Measurements from ENCODE around the gene LPCAT1.
"Not testable (repeated sequence)": the region's sequence is repeated elsewhere in the genome, so short reads cannot be mapped to it uniquely, and the experiment has no call there.

LPCAT1 gene

GRCh38 chr5:1515921-1516571 lies 7.7 kb downstream of the LPCAT1 start:
- Histone ChIP-seq H3K36me3 (ENCODE audit: control insufficient read depth, insufficient read depth, low read length, severe bottlenecking) (peaks cover 7% of the 10 kb centered on the region), H3K4me1 (ENCODE audit: control insufficient read depth, insufficient read depth, low read length) (peaks cover 13% of the 10 kb centered on the region), H3K9ac (ENCODE audit: low read length) (peak overlapping the region; percentile 45), H3K27me3 (replicated peaks; ENCODE audit: control insufficient read depth, insufficient read depth, low read length) (no peaks in the 10 kb centered on the region), H3K9me3 (ENCODE audit: control insufficient read depth, low read length) (no peaks in the 10 kb centered on the region), H3K4me3 (ENCODE audit: low read length) (no peak overlapping the region)
- DNase-seq (ENCODE audit: low read depth) = no peak

- H3K27me3 ChIP-seq (replicated peaks; ENCODE audit: control insufficient read depth, insufficient read depth, low read length) = no peaks in the 10 kb centered on the region
- no peak overlapping the region for H3K4me3 ChIP-seq (ENCODE audit: low read length)
- no peak overlapping the region for H3K9ac ChIP-seq (ENCODE audit: low read length)
- peaks cover 7% of the 10 kb centered on the region for H3K36me3 ChIP-seq (ENCODE audit: control insufficient read depth, insufficient read depth, low read length, severe bottlenecking)
- peaks cover 13% of the 10 kb centered on the region for H3K4me1 ChIP-seq (ENCODE audit: control insufficient read depth, insufficient read depth, low read length)
- no peak for DNase-seq (ENCODE audit: low read depth)
- no peaks in the 10 kb centered on the region for H3K9me3 ChIP-seq (ENCODE audit: control insufficient read depth, low read length)
Observed at GRCh38 chr5:1515311-1515920, 8.3 kb downstream of the LPCAT1 start.

- not testable (repeated sequence) for H3K4me3 ChIP-seq (ENCODE audit: low read length); H3K9ac ChIP-seq (ENCODE audit: low read length); H3K27me3 ChIP-seq (replicated peaks; ENCODE audit: control insufficient read depth, insufficient read depth, low read length); H3K36me3 ChIP-seq (ENCODE audit: control insufficient read depth, insufficient read depth, low read length, severe bottlenecking); H3K9me3 ChIP-seq (ENCODE audit: control insufficient read depth, low read length); DNase-seq (ENCODE audit: low read depth)
- peaks cover 13% of the 10 kb centered on the region for H3K4me1 ChIP-seq (ENCODE audit: control insufficient read depth, insufficient read depth, low read length)
Observed at GRCh38 chr5:1514819-1515310, 8.9 kb downstream of the LPCAT1 start.

- Histone ChIP-seq H3K36me3 (ENCODE audit: control insufficient read depth, insufficient read depth, low read length, severe bottlenecking) (peaks cover 11% of the 10 kb centered on the region), H3K9ac (ENCODE audit: low read length) (no peak overlapping the region), H3K9me3 (ENCODE audit: control insufficient read depth, low read length) (no peaks in the 10 kb centered on the region), H3K4me3 (ENCODE audit: low read length) (no peak overlapping the region), H3K27me3 (replicated peaks; ENCODE audit: control insufficient read depth, insufficient read depth, low read length) (no peaks in the 10 kb centered on the region), H3K4me1 (ENCODE audit: control insufficient read depth, insufficient read depth, low read length) (peaks cover 13% of the 10 kb centered on the region)
- DNase-seq (ENCODE audit: low read depth) = no peak
Observed at GRCh38 chr5:1514027-1514818, 9.5 kb downstream of the LPCAT1 start.

- Histone ChIP-seq H3K4me1 (ENCODE audit: control insufficient read depth, insufficient read depth, low read length) (peaks cover 13% of the 10 kb centered on the region), H3K9ac (ENCODE audit: low read length) (no peak overlapping the region), H3K9me3 (ENCODE audit: control insufficient read depth, low read length) (no peaks in the 10 kb centered on the region), H3K27me3 (replicated peaks; ENCODE audit: control insufficient read depth, insufficient read depth, low read length) (no peaks in the 10 kb centered on the region), H3K36me3 (ENCODE audit: control insufficient read depth, insufficient read depth, low read length, severe bottlenecking) (peaks cover 6% of the 10 kb centered on the region), H3K4me3 (ENCODE audit: low read length) (no peak overlapping the region)
- no peak for DNase-seq (ENCODE audit: low read depth)
Observed at GRCh38 chr5:1513326-1514026, 10.3 kb downstream of the LPCAT1 start.

- Histone ChIP-seq H3K4me1 (ENCODE audit: control insufficient read depth, insufficient read depth, low read length) (peaks cover 13% of the 10 kb centered on the region), H3K9me3 (ENCODE audit: control insufficient read depth, low read length) (no peaks in the 10 kb centered on the region), H3K27me3 (replicated peaks; ENCODE audit: control insufficient read depth, insufficient read depth, low read length) (no peaks in the 10 kb centered on the region), H3K36me3 (ENCODE audit: control insufficient read depth, insufficient read depth, low read length, severe bottlenecking) (peaks cover 6% of the 10 kb centered on the region), H3K9ac (ENCODE audit: low read length) (no peak overlapping the region), H3K4me3 (ENCODE audit: low read length) (no peak overlapping the region)
- no peak for DNase-seq (ENCODE audit: low read depth)
Observed at GRCh38 chr5:1512541-1513291, 11.0 kb downstream of the LPCAT1 start.

- DNase-seq (ENCODE audit: low read depth) = peak; percentile 42
- H3K27me3 ChIP-seq (replicated peaks; ENCODE audit: control insufficient read depth, insufficient read depth, low read length) = no peaks in the 10 kb centered on the region
- peaks cover 7% of the 10 kb centered on the region for H3K4me1 ChIP-seq (ENCODE audit: control insufficient read depth, insufficient read depth, low read length)
- peaks cover 6% of the 10 kb centered on the region for H3K36me3 ChIP-seq (ENCODE audit: control insufficient read depth, insufficient read depth, low read length, severe bottlenecking)
- H3K4me3 ChIP-seq (ENCODE audit: low read length) = no peak overlapping the region
- no peak overlapping the region for H3K9ac ChIP-seq (ENCODE audit: low read length)
- no peaks in the 10 kb centered on the region for H3K9me3 ChIP-seq (ENCODE audit: control insufficient read depth, low read length)
Observed at GRCh38 chr5:1511651-1512540, 11.9 kb downstream of the LPCAT1 start.

GRCh38 chr5:1511048-1511447 lies 12.7 kb downstream of the LPCAT1 start:
- H3K4me1 ChIP-seq (ENCODE audit: control insufficient read depth, insufficient read depth, low read length) = no peaks in the 10 kb centered on the region
- no peak for DNase-seq (ENCODE audit: low read depth)
- no peaks in the 10 kb centered on the region for H3K27me3 ChIP-seq (replicated peaks; ENCODE audit: control insufficient read depth, insufficient read depth, low read length)
- H3K9ac ChIP-seq (ENCODE audit: low read length) = no peak overlapping the region
- no peaks in the 10 kb centered on the region for H3K9me3 ChIP-seq (ENCODE audit: control insufficient read depth, low read length)
- H3K4me3 ChIP-seq (ENCODE audit: low read length) = no peak overlapping the region
- H3K36me3 ChIP-seq (ENCODE audit: control insufficient read depth, insufficient read depth, low read length, severe bottlenecking) = peaks cover 9% of the 10 kb centered on the region

GRCh38 chr5:1510631-1511030 lies 13.1 kb downstream of the LPCAT1 start:
- Histone ChIP-seq H3K4me3 (ENCODE audit: low read length) (no peak overlapping the region), H3K9ac (ENCODE audit: low read length) (no peak overlapping the region), H3K27me3 (replicated peaks; ENCODE audit: control insufficient read depth, insufficient read depth, low read length) (no peaks in the 10 kb centered on the region), H3K9me3 (ENCODE audit: control insufficient read depth, low read length) (no peaks in the 10 kb centered on the region), H3K36me3 (ENCODE audit: control insufficient read depth, insufficient read depth, low read length, severe bottlenecking) (peaks cover 9% of the 10 kb centered on the region), H3K4me1 (ENCODE audit: control insufficient read depth, insufficient read depth, low read length) (no peaks in the 10 kb centered on the region)
- no peak for DNase-seq (ENCODE audit: low read depth)

GRCh38 chr5:1510151-1510561 lies 13.6 kb downstream of the LPCAT1 start:
- H3K36me3 ChIP-seq (ENCODE audit: control insufficient read depth, insufficient read depth, low read length, severe bottlenecking) = peaks cover 9% of the 10 kb centered on the region
- no peak for DNase-seq (ENCODE audit: low read depth)
- no peaks in the 10 kb centered on the region for H3K4me1 ChIP-seq (ENCODE audit: control insufficient read depth, insufficient read depth, low read length)
- H3K9ac ChIP-seq (ENCODE audit: low read length) = no peak overlapping the region
- no peaks in the 10 kb centered on the region for H3K9me3 ChIP-seq (ENCODE audit: control insufficient read depth, low read length)
- H3K4me3 ChIP-seq (ENCODE audit: low read length) = no peak overlapping the region
- H3K27me3 ChIP-seq (replicated peaks; ENCODE audit: control insufficient read depth, insufficient read depth, low read length) = no peaks in the 10 kb centered on the region
